IMR-90 (cell line): ENCODE data around the gene L3MBTL4. TPM values are rescaled to one million over a fixed set of nuclear protein-coding genes. Genes with fewer than 3 reads are reported as not detected.

ENCODE experiments used
- ATAC-seq: fragments of 200-7000 bp; cut with Tn5 transposase; 2 replicates; pipeline ENCODE4 v1.9.1; 2020; ENCODE audit warnings: low read depth, mild to moderate bottlenecking, moderate library complexity
- BruUV-seq: library from RNA; stranded (reverse); fragments of 400-500 nt; replicated peaks from 2 replicates; lab custom pipeline; 2021; lab: Mats Ljungman, UMichigan
- CTCF ChIA-PET: fragments of 300-600 bp; formaldehyde crosslinking; extraction: SDS; loops from one replicate; lab custom pipeline; 2021; ENCODE audit warnings: antibody characterized with exemption; lab: Yijun Ruan, JAX
- POLR2A ChIA-PET: fragments of 300-600 bp; sonication (Branson Sonifier 250); formaldehyde crosslinking; loops from one replicate; lab custom pipeline; 2022; ENCODE audit warnings: antibody characterized with exemption; ENCODE audit not compliant: unreplicated experiment; lab: Charles Lee
- DNase-seq: peaks from one replicate; pipeline ENCODE4 v3.0.0; 2013
- H2AFZ ChIP-seq: replicated peaks from 2 replicates; pipeline ENCODE3; 2013; ENCODE audit warnings: low read length, mild to moderate bottlenecking; ENCODE audit not compliant: poor library complexity
- H2AK5ac ChIP-seq: 2 replicates; pipeline ENCODE4 v1.6.1; 2013; ENCODE audit warnings: low read depth, low read length, inconsistent platforms
- H2AK9ac ChIP-seq: replicated peaks from 2 replicates; pipeline ENCODE3; 2013; ENCODE audit warnings: mild to moderate bottlenecking, low read depth, low read length, moderate library complexity; ENCODE audit not compliant: poor library complexity
- H2BK120ac ChIP-seq: 2 replicates; pipeline ENCODE4 v1.6.1; 2013; ENCODE audit warnings: low read depth, low read length, inconsistent platforms
- H2BK15ac ChIP-seq: 3 replicates; pipeline ENCODE4 v1.6.1; 2013; ENCODE audit warnings: low read depth, low read length, inconsistent platforms
- H2BK20ac ChIP-seq: 2 replicates; pipeline ENCODE4 v1.6.1; 2013; ENCODE audit warnings: low read depth, mild to moderate bottlenecking, inconsistent platforms, low read length, moderate library complexity
- H2BK5ac ChIP-seq: 2 replicates; pipeline ENCODE4 v1.6.1; 2013; ENCODE audit warnings: mild to moderate bottlenecking, low read depth, low read length, inconsistent platforms; ENCODE audit not compliant: poor library complexity, severe bottlenecking
- H3K14ac ChIP-seq: replicated peaks from 2 replicates; pipeline ENCODE4 v1.6.1; 2013; ENCODE audit warnings: low read depth, low read length, inconsistent platforms
- H3K18ac ChIP-seq: 2 replicates; pipeline ENCODE4 v1.6.1; 2013; ENCODE audit warnings: low read depth, low read length, control low read depth
- H3K23ac ChIP-seq: 2 replicates; pipeline ENCODE4 v1.6.1; 2013; ENCODE audit warnings: low read depth, low read length, inconsistent platforms
- H3K27ac ChIP-seq: 2 replicates; pipeline ENCODE4 v1.5.1; 2013; ENCODE audit warnings: mild to moderate bottlenecking, control low read depth, low read length; ENCODE audit not compliant: insufficient read depth
- H3K27me3 ChIP-seq: 2 replicates; pipeline ENCODE4 v1.6.1; 2013; ENCODE audit warnings: low read length; ENCODE audit not compliant: control insufficient read depth, insufficient read depth
- H3K36me3 ChIP-seq: 2 replicates; pipeline ENCODE4 v1.6.1; 2013; ENCODE audit warnings: low read length, mixed read lengths; ENCODE audit not compliant: control insufficient read depth, insufficient read depth
- H3K4ac ChIP-seq: 2 replicates; pipeline ENCODE4 v1.6.1; 2013; ENCODE audit warnings: low read depth, low read length, inconsistent platforms
- H3K4me1 ChIP-seq: 2 replicates; pipeline ENCODE4 v1.6.1; 2013; ENCODE audit warnings: low read length, mixed read lengths; ENCODE audit not compliant: control insufficient read depth, insufficient read depth
- H3K4me2 ChIP-seq: 2 replicates; pipeline ENCODE4 v1.6.1; 2013; ENCODE audit warnings: low read depth, mild to moderate bottlenecking, control low read depth, low read length, moderate library complexity
- H3K4me3 ChIP-seq: 2 replicates; pipeline ENCODE4 v1.5.1; 2013; ENCODE audit warnings: low read depth, mild to moderate bottlenecking, control low read depth, low read length, moderate library complexity; ENCODE audit not compliant: insufficient read depth
- H3K56ac ChIP-seq: 2 replicates; pipeline ENCODE4 v1.6.1; 2013; ENCODE audit warnings: low read length, inconsistent platforms; ENCODE audit not compliant: insufficient read depth; ENCODE audit errors: extremely low read depth
- H3K79me1 ChIP-seq, 2 experiments: 2 replicates each; pipeline ENCODE4 v1.6.1; 2013; ENCODE audit warnings: low read length in 2 of 2, inconsistent platforms in 1 of 2, low read depth in 1 of 2
- H3K9ac ChIP-seq: 2 replicates; pipeline ENCODE4 v1.6.1; 2013; ENCODE audit warnings: low read depth, low read length, control low read depth
- H3K9me1 ChIP-seq: 2 replicates; pipeline ENCODE4 v1.6.1; 2013; ENCODE audit warnings: low read length, inconsistent platforms; ENCODE audit not compliant: insufficient read depth
- H3K9me3 ChIP-seq: 2 replicates; pipeline ENCODE4 v1.6.1; 2013; ENCODE audit warnings: low read length; ENCODE audit not compliant: control insufficient read depth, insufficient read depth
- H4K20me1 ChIP-seq: 2 replicates; pipeline ENCODE4 v1.6.1; 2013; ENCODE audit warnings: low read length, inconsistent platforms; ENCODE audit not compliant: insufficient read depth
- H4K5ac ChIP-seq: 2 replicates; pipeline ENCODE4 v1.6.1; 2013; ENCODE audit warnings: mild to moderate bottlenecking, low read depth, low read length, control low read depth
- H4K8ac ChIP-seq, 2 experiments: 2 replicates each; pipeline ENCODE4 v1.6.1; 2013; ENCODE audit warnings: low read depth in 2 of 2, low read length in 2 of 2, control low read depth in 1 of 2, inconsistent platforms in 1 of 2
- H4K91ac ChIP-seq: 2 replicates; pipeline ENCODE4 v1.6.1; 2013; ENCODE audit warnings: low read depth, low read length, inconsistent platforms; ENCODE audit not compliant: insufficient read depth
- BHLHE40 ChIP-seq: fragments of 150-350 bp; IDR thresholded peaks from 2 replicates; pipeline ENCODE4 v1.6.1; 2016; ENCODE audit warnings: mild to moderate bottlenecking, low read depth, low read length
- CEBPB ChIP-seq: IDR thresholded peaks from 2 replicates; pipeline ENCODE4 v1.6.1; 2012; ENCODE audit warnings: low read depth, low read length, improper control_type of control experiment
- CHD1 ChIP-seq: IDR thresholded peaks from 2 replicates; pipeline ENCODE4 v1.6.1; 2012; ENCODE audit warnings: low read depth, low read length, improper control_type of control experiment
- ELK1 ChIP-seq: fragments of 150-350 bp; IDR thresholded peaks from 2 replicates; pipeline ENCODE4 v1.6.1; 2016; ENCODE audit warnings: low read depth, mild to moderate bottlenecking, low read length, moderate library complexity, borderline replicate concordance
- FOS ChIP-seq: fragments of 150-350 bp; IDR thresholded peaks from 2 replicates; pipeline ENCODE4 v1.6.1; 2016; ENCODE audit warnings: low read depth, low read length
- MAFK ChIP-seq: IDR thresholded peaks from 2 replicates; pipeline ENCODE4 v1.6.1; 2012; ENCODE audit warnings: low read depth, low read length, improper control_type of control experiment
- MAZ ChIP-seq: IDR thresholded peaks from 2 replicates; pipeline ENCODE4 v1.6.1; 2012; ENCODE audit warnings: low read depth, mild to moderate bottlenecking, low read length, improper control_type of control experiment, moderate library complexity, borderline replicate concordance
- MXI1 ChIP-seq: IDR thresholded peaks from 2 replicates; pipeline ENCODE4 v1.6.1; 2012; ENCODE audit warnings: low read depth, mild to moderate bottlenecking, low read length, moderate library complexity, borderline replicate concordance
- NFE2L2 ChIP-seq: fragments of 150-350 bp; IDR thresholded peaks from 2 replicates; pipeline ENCODE4 v1.6.1; 2016; ENCODE audit warnings: low read depth, mild to moderate bottlenecking, low read length
- POLR2A ChIP-seq: IDR thresholded peaks from 2 replicates; pipeline ENCODE4 v1.6.1; 2012; ENCODE audit warnings: mild to moderate bottlenecking, low read depth, low read length
- RAD21 ChIP-seq: IDR thresholded peaks from 2 replicates; pipeline ENCODE4 v1.6.1; 2012; ENCODE audit warnings: low read length, improper control_type of control experiment
- RCOR1 ChIP-seq: IDR thresholded peaks from 2 replicates; pipeline ENCODE4 v1.6.1; 2012; ENCODE audit warnings: mild to moderate bottlenecking, low read length, improper control_type of control experiment; ENCODE audit not compliant: insufficient replicate concordance
- RFX5 ChIP-seq: IDR thresholded peaks from 2 replicates; pipeline ENCODE4 v1.8.0; 2012; ENCODE audit warnings: low read depth, mild to moderate bottlenecking, low read length, moderate library complexity
- SMC3 ChIP-seq: fragments of 150-350 bp; IDR thresholded peaks from 2 replicates; pipeline ENCODE4 v1.6.1; 2016; ENCODE audit warnings: low read depth, mild to moderate bottlenecking, antibody characterized with exemption, low read length, moderate library complexity
- USF2 ChIP-seq: fragments of 150-350 bp; IDR thresholded peaks from 2 replicates; pipeline ENCODE4 v1.6.1; 2017; ENCODE audit warnings: mild to moderate bottlenecking, antibody characterized with exemption, low read length, low read depth
- WGBS, 2 experiments: methylation state at CpG; one replicate each; pipeline versions ENCODE4 v1.1.5 to v1.1.7; 2013; ENCODE audit warnings: missing lambda C conversion rate in 2 of 2; ENCODE audit not compliant: insufficient read length in 1 of 2; ENCODE audit errors: extremely low coverage in 2 of 2; 5-methylcytosine and 5-hydroxymethylcytosine counted together
- dilution Hi-C: fragments of 300-500 bp; cut with HindIII; formaldehyde crosslinking; loops from one replicate; pipeline ENCODE4 v1.14.3; 2018; ENCODE audit warnings: low sequenced_read_pairs; ENCODE audit not compliant: unreplicated experiment
- in situ Hi-C: fragments of 300-500 bp; cut with MboI; formaldehyde crosslinking; loops from 3 replicates; pipeline ENCODE4 v1.14.3; 2019; ENCODE audit warnings: low sequenced_read_pairs, inconsistent platforms, mixed read lengths
- intact Hi-C: fragments of 100-400 bp; cut with micrococcal nuclease; formaldehyde crosslinking; loops from 2 replicates; pipeline ENCODE4 v1.10.0; 2022
- polyA plus RNA-seq, 3 experiments: library from polyadenylated mRNA; depleted of rRNA; stranded (reverse); fragments of >200 nt; gene quantifications; 2 replicates each; pipeline ENCODE4 v1.2.3, GENCODE V29; 2012; ENCODE audit warnings: low replicate concordance in 1 of 3
- total RNA-seq: library from RNA; depleted of rRNA; stranded (reverse); fragments of >200 nt; gene quantifications from 2 replicates; pipeline ENCODE4 v1.2.3, GENCODE V29; 2012
- TF ChIP-seq, protein P1 (sequence below): conservative IDR thresholded peaks from 2 replicates; pipeline ENCODE4 v1.5.1; 2012; ENCODE audit warnings: mild to moderate bottlenecking, low read depth, low read length, improper control_type of control experiment

The L3MBTL4 gene
- total and polyA plus RNA-seq, 2 of the 4 experiments (the other 2 are of a cell fraction): under 0.01 to 0.02 TPM

- Histone ChIP-seq H3K4me1 (peaks cover 5% of the 10 kb centered on the region), H3K18ac (no peak overlapping the region), H3K9ac (no peak overlapping the region), H2BK5ac (no peak overlapping the region), H2AK9ac (no peak overlapping the region), H3K23ac (no peak overlapping the region), H4K8ac (no peak overlapping the region), H2BK15ac (no peak overlapping the region), H3K4me3 (no peak overlapping the region), H2AFZ (peak overlapping the region; percentile 21), H4K20me1 (no peaks in the 10 kb centered on the region), H3K27me3 (no peaks in the 10 kb centered on the region), H4K91ac (no peak overlapping the region), H3K36me3 (no peaks in the 10 kb centered on the region), H3K27ac (no peak overlapping the region), H3K56ac (no peak overlapping the region), H3K9me3 (no peaks in the 10 kb centered on the region), H4K5ac (no peak overlapping the region), H3K14ac (no peak overlapping the region), H3K4ac (no peak overlapping the region), H2AK5ac (no peak overlapping the region), H3K4me2 (no peak overlapping the region), H2BK20ac (no peak overlapping the region), H3K9me1 (peaks cover 15% of the 10 kb centered on the region), H2BK120ac (no peak overlapping the region), H3K79me1 (no peaks in the 10 kb centered on the region)
- no peak for TF ChIP-seq ELK1
- no peak for TF ChIP-seq NFE2L2
- TF ChIP-seq FOS: no peak
- TF ChIP-seq CHD1: no peak
- no peak for TF ChIP-seq MXI1
- no peak for TF ChIP-seq RFX5
- no peak for TF ChIP-seq CEBPB
- TF ChIP-seq RCOR1: no peak
- TF ChIP-seq BHLHE40: no peak
- TF ChIP-seq, protein P1, sequence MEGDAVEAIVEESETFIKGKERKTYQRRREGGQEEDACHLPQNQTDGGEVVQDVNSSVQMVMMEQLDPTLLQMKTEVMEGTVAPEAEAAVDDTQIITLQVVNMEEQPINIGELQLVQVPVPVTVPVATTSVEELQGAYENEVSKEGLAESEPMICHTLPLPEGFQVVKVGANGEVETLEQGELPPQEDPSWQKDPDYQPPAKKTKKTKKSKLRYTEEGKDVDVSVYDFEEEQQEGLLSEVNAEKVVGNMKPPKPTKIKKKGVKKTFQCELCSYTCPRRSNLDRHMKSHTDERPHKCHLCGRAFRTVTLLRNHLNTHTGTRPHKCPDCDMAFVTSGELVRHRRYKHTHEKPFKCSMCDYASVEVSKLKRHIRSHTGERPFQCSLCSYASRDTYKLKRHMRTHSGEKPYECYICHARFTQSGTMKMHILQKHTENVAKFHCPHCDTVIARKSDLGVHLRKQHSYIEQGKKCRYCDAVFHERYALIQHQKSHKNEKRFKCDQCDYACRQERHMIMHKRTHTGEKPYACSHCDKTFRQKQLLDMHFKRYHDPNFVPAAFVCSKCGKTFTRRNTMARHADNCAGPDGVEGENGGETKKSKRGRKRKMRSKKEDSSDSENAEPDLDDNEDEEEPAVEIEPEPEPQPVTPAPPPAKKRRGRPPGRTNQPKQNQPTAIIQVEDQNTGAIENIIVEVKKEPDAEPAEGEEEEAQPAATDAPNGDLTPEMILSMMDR: no peak
- no peak for TF ChIP-seq MAZ
- no peak for TF ChIP-seq MAFK
- no peak for TF ChIP-seq POLR2A
- TF ChIP-seq RAD21: no peak
- TF ChIP-seq SMC3: no peak
- no peak for TF ChIP-seq USF2
- dilution Hi-C loops (no loop called here), in situ Hi-C loops (no loop called here), intact Hi-C loops (no loop called here)
- no CpG with 5 or more reads among the region's 4 CpGs for WGBS, 2 experiments
- ChIA-PET POLR2A (interaction anchor here (0.5 kb wide), 1 partner anchor 30 kb away, joined by 3 read pairs; no protein-coding TSS in a partner anchor), CTCF (no interaction called here)
- DNase-seq (no peak), ATAC-seq (no peak)
- no TSS peak for BruUV-seq
These were observed 437.7 kb downstream of the L3MBTL4 start for GRCh38 chr18:5977022-5977421.
